Thymus (tissue), 14 donors: ENCODE results near the gene ALG2. TPM values are rescaled to one million over a fixed set of nuclear protein-coding genes. Genes with fewer than 3 reads are reported as not detected.

Source experiments
- DNase-seq, 9 donors: peaks; one replicate each; pipeline ENCODE4 v3.0.0-alpha.2; 2013; ENCODE audit warnings: low spot score in 9 of 9, low read depth in 6 of 9, missing footprints in 1 of 9
- H3K27ac ChIP-seq, 2 donors: one replicate each; pipeline ENCODE4 v1.5.1; 2013; ENCODE audit warnings: control low read depth in 1 of 2, low read depth in 1 of 2, low read length in 1 of 2, mild to moderate bottlenecking in 1 of 2, moderate library complexity in 1 of 2
- H3K27me3 ChIP-seq, 2 donors: one replicate each; pipeline ENCODE4 v1.5.1; 2013; ENCODE audit warnings: low read length in 1 of 2; ENCODE audit not compliant: control insufficient read depth in 2 of 2, insufficient read depth in 1 of 2
- H3K36me3 ChIP-seq, 2 donors: one replicate each; pipeline ENCODE4 v1.5.1; 2013; ENCODE audit warnings: low read length in 1 of 2, mild to moderate bottlenecking in 1 of 2, moderate library complexity in 1 of 2; ENCODE audit not compliant: control insufficient read depth in 2 of 2, insufficient read depth in 2 of 2
- H3K4me1 ChIP-seq, 2 donors: one replicate each; pipeline ENCODE4 v1.5.1; 2013; ENCODE audit warnings: low read length in 2 of 2; ENCODE audit not compliant: control insufficient read depth in 2 of 2, insufficient read depth in 2 of 2
- H3K4me3 ChIP-seq, 2 donors: one replicate each; pipeline ENCODE4 v1.5.1; 2013; ENCODE audit warnings: low read length in 2 of 2, control low read depth in 1 of 2, mild to moderate bottlenecking in 1 of 2
- H3K9me3 ChIP-seq, 2 donors: one replicate each; pipeline ENCODE4 v1.5.1; 2013; ENCODE audit warnings: low read length in 1 of 2, mild to moderate bottlenecking in 1 of 2; ENCODE audit not compliant: control insufficient read depth in 2 of 2, insufficient read depth in 1 of 2
- WGBS: extraction: QIAGEN DNeasy Blood & Tissue Kit; methylation state at CpG from one replicate; pipeline ENCODE4 v1.1.7; 2013; 5-methylcytosine and 5-hydroxymethylcytosine counted together
- long read RNA-seq, 10 donors: transcript quantifications; one replicate each; lab custom pipeline, GENCODE V29; 2026
- polyA plus RNA-seq: library from polyadenylated mRNA; stranded (reverse); fragments of 200-250 nt; gene quantifications from one replicate; pipeline ENCODE4 v1.2.3, GENCODE V29; 2013
- total RNA-seq: library from RNA; stranded (reverse); fragments of 120-200 nt; gene quantifications from one replicate; pipeline ENCODE4 v1.2.4, GENCODE V29; 2013
- donor health status: healthy.

Gene ALG2, protein sequence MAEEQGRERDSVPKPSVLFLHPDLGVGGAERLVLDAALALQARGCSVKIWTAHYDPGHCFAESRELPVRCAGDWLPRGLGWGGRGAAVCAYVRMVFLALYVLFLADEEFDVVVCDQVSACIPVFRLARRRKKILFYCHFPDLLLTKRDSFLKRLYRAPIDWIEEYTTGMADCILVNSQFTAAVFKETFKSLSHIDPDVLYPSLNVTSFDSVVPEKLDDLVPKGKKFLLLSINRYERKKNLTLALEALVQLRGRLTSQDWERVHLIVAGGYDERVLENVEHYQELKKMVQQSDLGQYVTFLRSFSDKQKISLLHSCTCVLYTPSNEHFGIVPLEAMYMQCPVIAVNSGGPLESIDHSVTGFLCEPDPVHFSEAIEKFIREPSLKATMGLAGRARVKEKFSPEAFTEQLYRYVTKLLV
- total RNA-seq (23.2 TPM), polyA plus RNA-seq (31.1 TPM)
- long read RNA-seq, donor 1, partial matches to known transcripts = 0 of 1 reads
- long read RNA-seq, donor 1, other reads (novel, unspliced or antisense) = 0 of 1 reads
- long read RNA-seq, donor 2 = 0 reads
- long read RNA-seq, donor 3, transcript ALG2-203 (2 exons, 1,880 nt) = major isoform, 8 of 1,004 reads
- long read RNA-seq, donor 3, partial matches to known transcripts = 238 of 1,004 reads
- long read RNA-seq, donor 3, other reads (novel, unspliced or antisense) = 754 of 1,004 reads
- long read RNA-seq, donor 4, transcript ALG2-203 (2 exons, 1,880 nt) = major isoform, 7 of 16 reads
- long read RNA-seq, donor 4, partial matches to known transcripts = 7 of 16 reads
- long read RNA-seq, donor 4, other reads (novel, unspliced or antisense) = 0 of 16 reads
- long read RNA-seq, donor 5, transcript ALG2-203 (2 exons, 1,880 nt) = major isoform, 16 of 912 reads
- long read RNA-seq, donor 5, partial matches to known transcripts = 210 of 912 reads
- long read RNA-seq, donor 5, other reads (novel, unspliced or antisense) = 683 of 912 reads
- long read RNA-seq, donor 6, partial matches to known transcripts = 538 of 547 reads
- long read RNA-seq, donor 6, other reads (novel, unspliced or antisense) = 6 of 547 reads
- long read RNA-seq, donor 7, transcript ALG2-203 (2 exons, 1,880 nt) = major isoform, 8 of 12 reads
- long read RNA-seq, donor 7, partial matches to known transcripts = 0 of 12 reads
- long read RNA-seq, donor 7, other reads (novel, unspliced or antisense) = 0 of 12 reads
- long read RNA-seq, donor 8, transcript ALG2-203 (2 exons, 1,880 nt) = major isoform, 5 of 7 reads
- long read RNA-seq, donor 8, partial matches to known transcripts = 0 of 7 reads
- long read RNA-seq, donor 8, other reads (novel, unspliced or antisense) = 0 of 7 reads
- long read RNA-seq, donor 9, partial matches to known transcripts = 223 of 527 reads
- long read RNA-seq, donor 9, other reads (novel, unspliced or antisense) = 297 of 527 reads
- long read RNA-seq, donor 10, transcript ALG2-203 (2 exons, 1,880 nt) = major isoform, 12 of 15 reads
- long read RNA-seq, donor 10, partial matches to known transcripts = 0 of 15 reads
- long read RNA-seq, donor 10, other reads (novel, unspliced or antisense) = 0 of 15 reads

DNA sequence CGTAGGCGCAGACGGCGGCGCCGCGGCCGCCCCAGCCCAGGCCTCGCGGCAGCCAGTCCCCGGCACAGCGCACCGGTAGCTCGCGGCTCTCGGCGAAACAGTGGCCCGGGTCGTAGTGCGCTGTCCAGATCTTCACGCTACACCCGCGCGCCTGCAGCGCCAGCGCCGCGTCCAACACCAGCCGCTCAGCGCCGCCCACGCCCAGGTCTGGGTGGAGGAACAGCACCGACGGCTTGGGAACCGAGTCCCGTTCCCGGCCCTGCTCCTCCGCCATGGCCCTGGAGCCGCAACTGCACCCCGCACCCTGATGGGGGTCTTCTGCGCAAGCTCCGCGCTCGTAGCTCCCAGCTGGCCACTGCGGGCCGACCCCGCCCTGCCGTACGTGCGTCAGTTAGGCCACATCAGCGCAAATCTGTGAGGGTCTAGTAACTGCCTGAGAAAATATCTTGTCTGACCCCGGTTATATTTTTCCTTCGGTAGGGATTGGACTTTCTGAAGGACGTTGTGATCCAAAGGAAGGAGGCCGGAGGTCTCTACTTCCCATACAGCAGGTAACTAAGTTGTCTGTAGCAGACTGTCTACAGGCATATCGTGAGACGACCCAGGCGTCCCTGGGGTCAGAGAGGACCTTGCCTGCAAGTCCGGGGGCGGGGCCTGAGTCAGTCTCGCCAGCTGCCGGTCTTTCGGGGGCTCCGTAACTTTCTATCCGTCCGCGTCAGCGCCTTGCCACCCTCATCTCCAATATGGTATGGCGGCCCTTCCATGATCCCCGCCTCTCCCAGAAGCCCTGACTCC is at the start of gene ALG2, which contains the start of gene SEC61B:
Gene ALG2, minus strand, starts transcription at position 322 of the 795 bp plus-strand sequence. Its CDS starts 48 bp downstream, at position 274.
Gene SEC61B, plus strand, starts transcription at position 662 of the 795 bp plus-strand sequence. Its CDS starts 82 bp downstream, at position 744.
- Histone ChIP-seq H3K4me3 (peak within 1 kb of the TSS; percentile 79 to 93), H3K36me3 (peaks cover 15 to 47% of the 10 kb centered on the region in 2 donors), H3K9me3 (no peaks in the 10 kb centered on the region), H3K27me3 (no peaks in the 10 kb centered on the region), H3K27ac (peak within 1 kb of the TSS; percentile 94 to 98), H3K4me1 (peaks cover 14 to 24% of the 10 kb centered on the region in 2 donors)
- peak; percentile 88 to 97 (median 94) for DNase-seq
- WGBS = under 1% methylated on average over 70 of the region's 70 CpGs

- no peak overlapping the region for H3K27ac ChIP-seq
- no peaks in the 10 kb centered on the region for H3K9me3 ChIP-seq
- H3K4me1 ChIP-seq = peaks cover 6 to 15% of the 10 kb centered on the region in 2 donors
- no peak for DNase-seq
- H3K4me3 ChIP-seq = no peak overlapping the region
- H3K36me3 ChIP-seq = no peaks in the 10 kb centered on the region
- H3K27me3 ChIP-seq = no peaks in the 10 kb centered on the region
- 65% methylated on average over 3 of the region's 3 CpGs for WGBS
Observed at GRCh38 chr9:99270491-99270890, 48.7 kb upstream of the ALG2 start.

DNA sequence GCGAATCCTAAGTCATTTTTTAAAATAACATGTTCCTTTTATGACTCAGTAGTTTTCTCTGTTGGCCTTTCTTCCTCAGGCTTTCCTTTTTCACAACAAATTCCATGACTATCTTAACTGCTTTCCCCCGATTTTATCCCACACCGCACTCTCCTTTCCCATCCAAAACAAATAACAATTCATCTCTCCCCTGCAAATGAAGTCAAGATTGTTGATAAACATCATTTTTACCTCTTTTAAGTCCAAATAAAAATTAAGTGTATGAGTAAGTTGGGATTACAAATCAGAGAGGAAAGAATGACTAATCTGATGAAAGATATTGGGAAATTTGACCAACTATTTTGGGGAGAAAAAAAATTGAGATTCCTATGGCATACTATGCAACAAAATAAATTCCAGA is 47.7 kb upstream of the ALG2 start:
- peaks cover 6 to 15% of the 10 kb centered on the region in 2 donors for H3K4me1 ChIP-seq

GRCh38 chr9:99266255-99267023 is 44.7 kb upstream of the ALG2 start:
- DNase-seq = peak in 7 of 9 donors; percentile 61 to 86 (median 74)
- no peak overlapping the region for H3K4me3 ChIP-seq
- WGBS = 15% methylated on average over 17 of the region's 17 CpGs

More for the DNA sequence above, 47.7 kb upstream of the ALG2 start:
- Histone ChIP-seq H3K36me3 (no peaks in the 10 kb centered on the region), H3K27ac (no peak overlapping the region), H3K27me3 (no peaks in the 10 kb centered on the region), H3K4me3 (no peak overlapping the region), H3K9me3 (no peaks in the 10 kb centered on the region)
- no peak for DNase-seq
- WGBS = 96% methylated on average over 3 of the region's 3 CpGs

DNA sequence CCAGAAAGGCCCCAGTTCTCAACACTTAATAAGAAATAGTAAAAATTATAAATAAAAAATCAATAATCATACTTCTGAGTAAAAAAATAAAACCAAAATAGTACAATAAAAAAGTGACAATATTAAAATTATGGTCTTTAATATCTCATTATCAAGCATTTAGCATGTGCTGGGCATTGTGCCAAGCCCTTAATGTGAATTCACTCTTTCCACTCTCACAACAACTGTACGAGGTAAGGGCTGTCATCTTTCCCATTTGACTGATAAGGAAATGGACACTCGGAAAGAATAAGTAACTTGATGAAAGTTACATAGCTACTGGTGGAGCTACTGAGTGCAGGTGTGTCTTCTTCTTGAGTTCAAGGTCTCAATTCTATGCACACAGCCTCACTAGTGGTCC is 43.9 kb upstream of the ALG2 start:
- H3K4me3 ChIP-seq = no peak overlapping the region
- DNase-seq = no peak

More at GRCh38 chr9:99266255-99267023, 44.7 kb upstream of the ALG2 start:
- H3K36me3 ChIP-seq = no peaks in the 10 kb centered on the region
- no peaks in the 10 kb centered on the region for H3K27me3 ChIP-seq
- peaks cover 6 to 15% of the 10 kb centered on the region in 2 donors for H3K4me1 ChIP-seq
- H3K27ac ChIP-seq = no peak overlapping the region
- H3K9me3 ChIP-seq = no peaks in the 10 kb centered on the region

GRCh38 chr9:99264070-99264680 is 42.4 kb upstream of the ALG2 start:
- Histone ChIP-seq H3K9me3 (no peaks in the 10 kb centered on the region), H3K27ac (no peak overlapping the region), H3K36me3 (no peaks in the 10 kb centered on the region), H3K27me3 (no peaks in the 10 kb centered on the region), H3K4me1 (peaks cover 12 to 36% of the 10 kb centered on the region in 2 donors), H3K4me3 (no peak overlapping the region)
- WGBS = 96% methylated on average over 3 of the region's 3 CpGs
- DNase-seq = no peak

More for the DNA sequence above, 43.9 kb upstream of the ALG2 start:
- no peaks in the 10 kb centered on the region for H3K9me3 ChIP-seq
- H3K27ac ChIP-seq = no peak overlapping the region
- H3K27me3 ChIP-seq = no peaks in the 10 kb centered on the region
- WGBS = 81% methylated on average over 2 of the region's 2 CpGs
- peaks cover 6 to 21% of the 10 kb centered on the region in 2 donors for H3K4me1 ChIP-seq
- H3K36me3 ChIP-seq = no peaks in the 10 kb centered on the region

- H3K9me3 ChIP-seq = no peaks in the 10 kb centered on the region
- no peak for DNase-seq
- H3K4me1 ChIP-seq = peaks cover 17 to 48% of the 10 kb centered on the region in 2 donors
- H3K27me3 ChIP-seq = no peaks in the 10 kb centered on the region
- no peaks in the 10 kb centered on the region for H3K36me3 ChIP-seq
- H3K27ac ChIP-seq = no peak overlapping the region
- no peak overlapping the region for H3K4me3 ChIP-seq
- WGBS = 94% methylated on average over 7 of the region's 7 CpGs
Observed at GRCh38 chr9:99262949-99263418, 41.2 kb upstream of the ALG2 start.
